ENCODE data around the gene ATG2A. TPM values are rescaled to one million over a fixed set of nuclear protein-coding genes. Genes with fewer than 3 reads are reported as not detected.
A peak's percentile ranks its signal among the peaks of the same experiment; 100 is the strongest.

ATG2A gene
- total and polyA plus RNA-seq, 2 of the 8 experiments (the other 6 are each of a cell fraction or from before 2014, with no cell fraction given), result 12.1 to 22.1 TPM

DNA sequence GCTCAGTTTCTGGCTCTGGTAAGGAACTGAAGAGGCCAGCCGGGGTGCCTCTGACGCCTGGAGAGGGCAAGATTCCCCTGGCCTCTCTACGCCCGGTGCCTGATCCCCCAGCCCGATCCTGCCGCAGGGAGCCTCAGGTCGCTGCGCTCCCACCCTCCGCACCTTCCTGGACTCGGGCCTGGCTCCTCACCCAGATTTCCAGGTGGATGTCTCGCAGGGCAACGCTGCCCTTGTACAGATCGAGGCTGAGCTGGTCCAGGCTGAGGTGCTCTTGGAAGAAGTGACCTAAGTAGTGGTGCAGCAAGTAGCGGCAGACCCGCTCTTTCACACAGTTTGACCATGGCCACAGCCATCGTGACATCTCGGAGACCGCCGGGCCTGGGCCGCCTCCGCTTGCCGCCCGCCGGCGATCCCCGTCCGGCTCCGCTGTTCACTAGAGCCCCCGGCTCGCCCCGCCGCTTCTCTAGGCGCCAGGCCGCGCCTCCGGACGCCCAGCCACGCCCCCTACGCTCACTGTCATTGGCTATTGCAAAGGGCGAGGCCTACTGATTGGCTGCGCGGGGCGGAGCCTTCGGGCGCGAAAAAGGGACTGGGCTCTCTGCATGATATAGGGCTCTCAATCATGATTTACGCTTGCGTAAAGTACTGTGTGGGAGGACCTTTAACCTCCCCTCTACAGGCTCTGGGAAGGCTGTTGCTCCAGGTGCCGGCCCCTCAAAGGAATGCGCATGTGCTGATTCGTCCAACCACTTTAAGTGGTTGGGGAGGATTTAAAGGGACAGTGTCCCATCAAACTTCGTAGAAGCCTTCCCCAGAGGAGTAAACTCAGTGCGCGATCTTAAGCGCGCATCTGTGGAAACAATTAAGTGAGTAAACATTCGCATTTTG is at the start of gene ATG2A (continued):
- TF ChIP-seq SAP30 (IDR thresholded peaks at IDR 0.05; ENCODE audit: insufficient read depth, insufficient replicate concordance, low read length) (no peak), BACH1 (IDR thresholded peaks at IDR 0.05; ENCODE audit: low read length) (no peak), EP300 (IDR thresholded peaks at IDR 0.05; ENCODE audit: borderline replicate concordance in 1 of 2, low read depth in 2 of 2, low read length in 2 of 2) (no peak), E2F6 (IDR thresholded peaks at IDR 0.05) (0 out of 2 replicates have a peak, but pooled peaks have one; percentile 24)
